NCI-H146 (cell line): ENCODE measurements around the gene KDM2A.
"Not testable (repeated sequence)": the region's sequence is repeated elsewhere in the genome, so short reads cannot be mapped to it uniquely, and the experiment has no call there.

Experiments
- DNase-seq: peaks from one replicate; lab custom pipeline; 2025; lab: John Stamatoyannopoulos, UW

Gene KDM2A

DNA sequence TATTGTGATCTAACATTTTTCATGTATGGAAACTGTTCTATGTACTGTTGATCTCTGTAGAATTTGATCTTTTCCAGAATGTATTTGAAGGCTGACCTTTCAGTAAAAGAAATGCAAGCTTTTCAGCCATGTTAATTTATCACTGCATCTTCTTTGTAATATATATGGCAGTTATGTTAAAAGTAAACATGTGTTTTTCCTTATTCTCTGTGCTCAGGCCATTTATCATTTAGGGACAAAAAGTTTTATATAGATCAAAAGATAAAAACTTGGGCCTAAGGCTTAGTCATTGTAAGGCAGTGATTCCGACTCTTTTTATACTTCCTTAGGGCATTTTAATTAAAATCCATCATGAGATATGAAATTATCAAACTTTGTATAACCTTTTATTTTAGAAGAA is 48.7 kb downstream of the KDM2A start:
- DNase-seq = no peak

DNA sequence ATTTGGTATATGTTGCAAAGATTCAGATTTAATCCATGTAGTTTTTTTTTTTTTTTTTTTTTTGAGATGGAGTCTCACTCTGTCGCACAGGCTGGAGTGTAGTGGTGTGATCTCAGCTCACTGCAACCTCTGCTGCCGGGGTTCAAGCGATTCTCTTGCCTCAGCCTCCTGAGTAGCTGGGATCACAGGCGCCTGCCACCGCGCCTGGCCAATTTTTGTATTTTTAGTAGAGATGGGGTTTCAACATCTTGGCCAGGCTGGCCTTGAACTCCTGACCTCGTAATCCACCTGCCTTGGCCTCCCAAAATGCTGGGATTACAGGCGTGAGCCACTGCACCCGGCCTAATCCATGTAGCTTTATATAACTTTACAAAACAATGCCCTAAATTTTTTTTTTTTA is 49.8 kb downstream of the KDM2A start:
- not testable (repeated sequence) for DNase-seq

DNA sequence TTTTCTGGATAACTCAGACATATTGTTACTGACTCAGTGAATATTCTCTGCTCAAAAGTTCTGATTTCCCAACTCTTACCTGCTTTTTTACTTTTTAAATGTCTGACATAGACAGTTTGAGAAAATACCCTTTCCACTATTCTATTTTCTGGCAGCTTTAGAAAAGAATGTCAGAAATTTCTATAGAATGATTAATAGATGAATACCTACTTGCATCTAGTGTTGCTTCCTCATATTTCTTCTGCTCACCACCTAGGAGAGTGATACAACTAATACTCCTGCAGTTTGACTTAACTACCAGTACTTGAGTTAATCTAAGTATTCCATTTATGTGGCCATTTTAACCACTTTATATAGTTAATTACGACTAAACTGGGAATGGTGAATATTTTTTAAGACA is 55.2 kb downstream of the KDM2A start:
- no peak for DNase-seq

DNA sequence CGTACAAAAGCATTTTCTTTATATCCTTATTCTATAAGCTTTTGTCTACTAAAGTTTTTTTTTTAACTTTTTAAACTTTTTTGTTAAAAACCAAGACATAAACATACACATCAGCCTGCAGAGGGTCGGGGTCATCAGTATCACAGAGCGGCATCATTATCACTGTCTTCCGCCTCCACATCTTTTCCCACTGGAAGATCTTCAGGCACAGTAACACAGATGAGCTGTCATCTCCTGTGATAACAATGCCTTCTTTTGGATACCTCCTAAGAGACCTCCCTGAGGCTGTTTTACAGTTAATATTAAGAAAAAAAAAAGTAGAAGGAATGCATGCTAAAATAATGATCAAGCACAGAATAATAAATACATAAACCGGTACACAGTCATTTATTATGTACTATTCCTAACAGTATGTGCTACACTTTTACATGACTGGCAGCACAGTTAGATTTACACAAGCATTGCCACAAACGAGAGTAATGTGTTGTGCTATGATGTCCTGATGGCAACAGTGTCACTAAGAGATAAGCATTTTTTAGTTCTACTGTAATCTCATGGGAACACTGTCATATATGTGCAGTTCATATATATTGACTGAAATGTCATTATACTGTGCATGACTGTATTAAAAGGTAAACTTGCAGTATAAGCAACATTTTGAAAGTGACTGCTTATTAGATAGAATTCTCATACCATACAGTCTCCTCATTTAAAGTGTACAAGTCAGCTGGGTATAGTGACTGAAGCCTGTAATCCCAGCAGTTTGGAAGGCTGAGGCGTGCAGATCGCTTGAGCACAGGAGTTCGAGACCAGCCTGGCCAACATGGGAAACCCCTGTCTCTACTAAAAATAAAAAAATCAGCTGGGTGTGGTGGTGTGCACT is 58.6 kb downstream of the KDM2A start:
- no peak for DNase-seq

DNA sequence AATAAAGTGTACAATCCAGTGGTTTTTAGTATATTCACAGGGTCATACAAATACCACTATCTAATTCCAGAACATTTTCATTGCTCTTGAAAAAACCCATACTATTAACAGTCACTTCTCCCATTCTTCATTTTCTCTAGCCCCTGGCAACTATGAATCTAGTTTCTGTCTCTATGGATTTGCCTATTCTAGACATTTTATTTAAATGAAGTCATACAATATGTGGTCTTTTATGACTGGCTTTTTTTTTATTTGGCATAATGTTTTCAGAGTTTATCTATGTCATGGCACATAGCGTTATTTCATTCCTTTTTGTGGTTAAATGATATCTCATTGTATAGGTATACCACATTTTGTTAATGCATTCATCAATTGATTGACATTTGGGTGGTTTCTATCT is 59.4 kb downstream of the KDM2A start:
- DNase-seq = no peak

DNA sequence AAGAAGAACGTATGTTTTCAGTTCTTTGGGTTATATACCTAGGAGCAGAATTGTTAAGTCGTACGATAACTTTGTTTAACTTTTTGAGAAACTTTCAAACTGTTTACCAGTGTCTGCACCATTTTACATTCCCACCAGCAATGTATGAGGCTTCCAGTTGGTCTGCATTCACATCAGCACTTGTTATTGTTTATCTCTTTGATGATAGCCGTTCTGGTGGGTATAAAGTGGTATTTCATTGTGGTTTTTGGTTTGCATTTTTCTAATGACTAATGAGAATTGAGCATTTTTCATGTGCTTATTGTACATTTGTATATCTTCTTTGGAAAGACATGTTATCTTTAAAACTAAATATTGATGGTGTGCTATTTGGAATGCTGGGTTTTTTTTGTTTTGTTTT is 59.8 kb downstream of the KDM2A start:
- DNase-seq = no peak

DNA sequence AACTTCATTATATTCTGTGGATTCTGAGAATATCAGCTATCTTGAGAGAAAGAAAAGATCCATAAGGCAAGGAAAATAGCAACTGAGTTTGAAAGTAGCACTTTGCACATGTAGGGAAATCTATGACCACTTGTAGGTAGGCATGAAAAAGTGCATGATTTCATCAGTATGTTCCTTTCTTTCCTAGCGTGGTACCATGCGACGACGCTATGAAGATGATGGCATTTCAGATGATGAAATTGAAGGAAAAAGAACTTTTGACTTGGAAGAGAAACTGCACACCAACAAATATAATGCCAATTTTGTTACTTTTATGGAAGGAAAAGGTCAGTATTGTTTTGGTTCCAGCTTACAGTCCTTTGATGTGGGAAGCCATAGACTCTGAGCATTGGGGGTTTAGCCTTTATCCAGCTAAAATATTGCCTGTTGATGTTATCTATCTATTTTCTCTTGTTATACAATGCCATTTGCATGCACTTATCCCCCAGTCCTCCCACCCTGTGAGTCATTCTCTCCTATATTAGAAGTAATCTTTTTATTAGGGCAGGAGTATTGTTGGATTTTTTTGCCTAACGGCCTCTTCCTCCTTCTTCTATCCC is 60.9 kb downstream of the KDM2A start:
- DNase-seq = no peak

DNA sequence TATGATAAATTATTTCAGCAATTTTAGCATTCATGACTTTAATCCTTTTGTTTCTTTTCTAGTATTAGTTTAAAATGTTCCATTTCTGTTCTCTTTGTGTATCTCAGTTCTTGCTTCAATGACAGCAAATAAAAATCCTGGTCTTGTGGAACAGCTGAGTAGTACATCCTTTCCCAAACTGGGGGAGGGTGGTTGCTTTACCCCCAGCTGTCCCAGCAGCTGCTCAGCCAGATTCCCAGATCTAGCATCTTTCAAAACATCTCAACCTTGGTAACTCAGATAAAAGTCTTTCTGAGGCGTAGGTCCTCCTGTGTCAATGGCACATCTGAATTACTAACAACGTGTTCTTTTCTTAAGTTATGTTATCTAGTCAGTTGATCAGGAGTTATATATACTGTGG is 75.0 kb downstream of the KDM2A start:
- no peak for DNase-seq

DNA sequence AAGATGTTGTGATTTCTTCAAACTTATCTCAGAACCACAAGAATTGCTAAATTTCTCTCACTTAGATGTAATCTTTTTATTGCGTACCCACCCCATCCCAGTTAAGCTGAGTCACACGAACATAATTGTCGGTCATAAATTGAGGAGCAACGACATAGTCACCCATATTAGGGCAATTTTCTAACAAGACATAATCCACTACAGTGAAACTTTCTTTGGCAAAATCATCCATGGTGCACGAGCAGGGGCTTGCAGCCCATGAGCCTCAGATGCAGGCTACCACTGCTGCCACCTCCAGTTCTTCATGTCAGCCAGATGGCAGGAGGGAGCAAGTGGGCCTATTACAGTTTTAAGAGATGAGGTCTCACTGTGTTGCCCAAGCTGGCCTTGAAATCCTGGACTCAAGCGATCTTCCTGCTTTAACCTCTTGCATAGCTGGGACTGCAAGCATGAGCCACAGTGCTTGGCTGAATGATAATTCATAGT is 77.0 kb downstream of the KDM2A start:
- no peak for DNase-seq

DNA sequence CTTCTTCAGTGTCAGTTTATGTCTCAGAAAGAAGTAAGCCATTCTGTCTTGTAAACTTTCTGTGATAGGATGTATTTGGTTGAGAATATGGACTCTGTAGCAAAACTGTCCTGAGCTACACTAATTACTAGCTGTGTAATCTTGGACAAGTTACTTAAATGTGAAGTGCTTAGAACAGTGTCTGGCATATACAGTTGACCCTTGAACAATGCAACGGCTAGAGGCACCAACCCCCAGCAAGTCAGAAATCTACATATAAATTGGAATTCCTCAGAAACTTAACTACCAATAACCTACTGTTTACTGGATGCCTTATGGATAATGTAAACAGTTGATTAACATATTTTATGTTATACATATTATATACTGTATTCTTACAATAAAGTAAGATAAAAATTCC is 78.5 kb downstream of the KDM2A start:
- no peak for DNase-seq

DNA sequence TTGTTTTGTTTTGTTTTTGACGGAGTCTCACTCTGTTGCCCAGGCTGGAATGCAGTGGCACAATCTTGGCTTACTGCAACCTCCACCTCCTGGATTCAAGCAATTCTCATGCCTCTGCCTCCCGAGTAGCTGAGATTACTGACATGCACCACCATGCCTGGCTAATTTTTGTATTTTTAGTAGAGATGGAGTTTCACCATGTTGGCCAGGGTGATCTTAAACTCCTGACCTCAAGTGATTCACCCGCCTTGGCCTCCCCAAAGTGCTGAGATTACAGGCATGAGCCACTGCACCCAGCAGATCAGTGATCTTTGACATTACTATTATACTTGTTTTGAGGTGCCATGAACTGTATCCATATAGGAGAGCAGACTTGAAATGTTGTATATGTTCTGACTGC is 79.7 kb downstream of the KDM2A start:
- not testable (repeated sequence) for DNase-seq

DNA sequence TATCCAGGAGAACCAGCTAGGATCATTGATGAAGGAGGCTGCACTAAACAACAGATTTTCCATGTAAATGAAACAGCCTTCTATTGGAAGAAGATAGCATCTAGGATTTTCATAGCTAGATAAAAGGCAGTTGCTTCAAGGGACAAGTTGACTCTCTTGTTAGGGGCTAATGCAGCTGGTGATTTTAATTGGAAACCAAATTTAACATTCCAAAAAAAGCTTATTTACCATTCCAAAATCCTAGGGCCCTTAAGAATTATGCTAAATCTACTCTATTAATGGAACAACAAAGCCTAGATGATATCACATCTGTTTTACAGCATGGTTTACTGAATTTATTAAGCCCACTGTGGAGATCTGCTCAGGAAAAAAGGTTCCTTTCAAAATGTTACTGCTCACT is 80.7 kb downstream of the KDM2A start:
- DNase-seq = no peak

DNA sequence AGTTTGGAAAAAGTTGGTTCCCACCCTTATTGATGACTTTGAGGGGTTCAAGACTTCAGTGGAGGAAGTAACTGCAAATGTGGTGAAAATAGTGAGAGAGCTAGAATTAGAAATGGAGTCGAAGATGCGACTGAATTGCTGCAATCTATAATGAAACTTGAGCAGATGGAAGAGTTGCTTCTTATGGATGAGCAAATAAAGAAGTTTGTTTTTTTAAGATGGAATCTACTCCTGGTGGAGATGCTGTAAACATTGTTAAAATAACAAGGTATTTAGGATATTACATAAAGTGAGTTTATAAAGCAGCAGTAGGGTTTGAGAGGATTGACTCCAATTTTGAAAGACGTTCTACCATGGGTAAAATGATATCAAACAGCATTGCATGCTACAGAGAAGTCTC is 83.0 kb downstream of the KDM2A start:
- DNase-seq = no peak

DNA sequence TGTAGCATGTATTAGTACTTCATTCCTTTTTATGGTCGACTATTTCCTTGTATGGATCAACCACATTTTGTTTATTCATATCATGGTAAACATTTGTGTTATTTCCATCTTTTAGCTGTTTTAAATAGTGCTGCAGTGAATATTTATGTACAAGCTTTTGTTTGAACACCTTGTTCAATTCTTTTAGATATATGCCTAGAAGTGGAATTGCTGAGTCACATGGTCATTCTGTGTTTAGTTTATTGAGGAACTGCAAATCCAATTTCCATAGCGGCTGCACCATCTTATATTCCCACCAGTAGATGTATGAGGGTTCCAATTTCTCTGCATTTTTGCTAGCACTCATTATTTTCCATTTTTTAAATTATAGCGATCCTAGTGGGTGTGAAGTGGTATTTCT is 85.8 kb downstream of the KDM2A start:
- DNase-seq = no peak

DNA sequence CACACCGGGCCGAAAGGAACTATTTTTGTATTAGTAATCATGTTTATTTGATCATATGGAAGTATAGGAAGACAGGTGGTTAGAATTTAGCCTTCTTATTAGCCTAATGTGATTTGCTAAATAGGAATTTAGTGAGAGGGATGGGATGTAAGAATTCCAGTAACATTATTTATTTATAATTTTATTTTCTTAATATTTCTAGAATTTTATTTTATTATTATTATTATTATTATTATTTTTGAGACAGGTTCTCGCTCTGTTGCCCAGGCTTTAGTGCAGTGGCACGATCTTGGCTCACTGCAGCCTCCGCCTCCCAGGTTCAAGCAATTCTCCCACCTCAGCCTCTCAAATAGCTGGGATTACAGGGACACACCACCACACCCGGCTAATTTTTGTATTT is 90.2 kb downstream of the KDM2A start:
- not testable (repeated sequence) for DNase-seq

DNA sequence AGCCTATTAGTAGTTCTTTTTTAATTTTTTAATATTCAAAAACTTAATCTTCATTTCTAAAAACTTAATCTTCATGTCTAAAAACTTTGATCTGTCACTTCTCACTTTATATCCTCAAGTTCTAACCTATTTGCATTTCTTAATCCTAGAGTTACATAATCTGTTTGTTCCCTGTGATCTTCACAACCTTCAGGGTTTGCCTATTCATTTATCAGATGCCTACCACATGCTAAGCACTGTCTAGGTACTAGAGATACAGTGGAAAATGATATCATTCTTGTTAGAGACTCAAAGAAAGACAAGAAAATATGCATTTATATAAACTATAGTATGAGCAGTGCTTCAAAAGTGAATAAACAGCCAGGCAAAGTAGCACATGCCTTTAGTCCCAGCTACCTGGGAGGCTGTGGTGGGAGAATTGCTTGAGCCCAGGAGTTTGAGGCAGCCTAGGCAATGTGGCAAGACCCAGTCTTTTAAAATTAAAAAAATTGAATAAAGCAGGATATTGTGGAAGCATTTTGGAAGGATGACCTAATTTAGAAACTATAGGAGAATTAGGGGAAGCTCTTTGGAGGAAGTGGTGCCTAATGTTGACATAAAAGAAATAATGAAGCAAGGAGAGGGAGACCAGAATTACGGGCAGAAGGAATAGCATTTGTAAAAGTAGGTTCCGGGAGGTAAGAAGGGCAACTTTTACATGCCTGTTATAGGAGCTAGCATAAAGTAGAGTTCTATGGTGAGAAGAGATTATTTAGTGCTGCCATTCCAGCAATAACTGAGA is 92.8 kb downstream of the KDM2A start:
- DNase-seq = no peak

DNA sequence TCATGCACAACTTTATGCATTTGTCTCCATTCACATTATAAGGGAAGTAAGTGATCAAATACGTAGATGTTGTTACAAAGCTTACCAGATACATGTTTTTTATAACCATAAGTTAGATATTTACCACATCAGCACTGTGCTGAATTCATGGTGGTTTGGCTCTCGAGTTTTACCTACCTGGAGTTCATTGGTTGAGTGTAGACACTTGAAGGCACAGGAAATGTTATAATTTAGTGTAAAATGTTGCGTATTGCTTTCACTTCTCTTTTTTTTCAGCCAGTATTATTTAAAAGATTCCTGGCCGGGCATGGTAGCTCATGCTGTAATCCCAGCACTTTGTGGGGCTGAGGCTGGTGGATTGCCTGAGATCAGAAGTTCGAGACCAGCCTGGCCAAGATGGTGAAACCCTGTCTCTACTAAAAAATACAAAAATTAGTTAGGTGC is 94.1 kb downstream of the KDM2A start:
- DNase-seq = no peak

DNA sequence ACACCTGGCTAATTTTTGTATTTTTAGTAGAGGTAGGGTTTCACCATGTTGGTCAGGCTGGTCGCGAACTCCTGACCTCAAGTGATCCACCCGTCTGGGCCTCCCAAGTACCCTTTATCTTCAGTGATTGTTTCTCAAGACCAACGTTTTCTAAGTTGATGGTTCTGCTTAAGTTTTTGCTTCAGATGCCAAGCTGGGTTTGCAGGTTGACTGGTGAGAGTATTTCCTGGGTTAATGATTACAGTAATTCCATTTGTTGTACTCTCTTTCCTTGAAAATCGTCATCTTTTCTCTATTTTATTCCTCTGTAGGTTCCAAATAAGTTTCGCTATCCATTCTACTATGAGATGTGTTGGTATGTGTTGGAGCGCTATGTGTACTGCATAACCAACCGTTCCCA is 108.7 kb downstream of the KDM2A start:
- DNase-seq = no peak

DNA sequence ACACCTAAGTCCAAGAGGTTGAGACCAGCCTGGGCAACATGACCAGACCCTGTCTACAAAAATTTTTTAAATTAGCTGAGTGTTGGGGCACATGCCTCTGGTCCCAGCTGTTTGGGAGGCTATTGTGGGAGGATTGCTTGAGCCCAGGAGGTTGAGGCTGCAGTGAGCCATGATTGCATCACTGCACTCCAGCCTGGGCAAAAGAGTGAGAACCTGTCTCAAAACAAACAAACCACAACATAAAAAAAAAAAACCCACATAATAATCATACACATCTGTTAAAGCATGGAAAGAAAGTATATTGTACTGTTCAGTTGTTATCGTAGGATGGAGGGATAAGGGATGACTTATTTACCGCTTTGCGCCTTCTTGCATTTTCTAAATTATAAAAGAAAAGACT is 111.3 kb downstream of the KDM2A start:
- no peak for DNase-seq

DNA sequence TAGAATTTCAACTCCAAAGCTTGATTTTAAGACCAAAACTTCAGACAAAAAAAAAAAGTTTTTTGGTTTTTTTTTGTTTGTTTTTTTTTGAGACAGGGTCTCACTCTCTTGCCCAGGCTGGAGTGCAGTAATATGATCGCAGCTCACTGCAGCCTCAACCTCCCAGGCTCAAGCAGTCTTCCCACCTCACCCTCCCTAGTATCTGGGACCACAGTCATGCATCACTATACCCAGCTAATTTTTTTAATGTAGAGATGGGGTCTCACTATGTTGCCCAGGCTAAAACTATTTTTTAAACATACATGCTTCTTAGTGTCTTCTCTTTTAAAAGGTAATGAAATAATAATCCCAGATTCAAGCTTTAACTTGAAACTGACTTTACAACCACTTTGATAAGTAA is 111.8 kb downstream of the KDM2A start:
- no peak for DNase-seq

DNA sequence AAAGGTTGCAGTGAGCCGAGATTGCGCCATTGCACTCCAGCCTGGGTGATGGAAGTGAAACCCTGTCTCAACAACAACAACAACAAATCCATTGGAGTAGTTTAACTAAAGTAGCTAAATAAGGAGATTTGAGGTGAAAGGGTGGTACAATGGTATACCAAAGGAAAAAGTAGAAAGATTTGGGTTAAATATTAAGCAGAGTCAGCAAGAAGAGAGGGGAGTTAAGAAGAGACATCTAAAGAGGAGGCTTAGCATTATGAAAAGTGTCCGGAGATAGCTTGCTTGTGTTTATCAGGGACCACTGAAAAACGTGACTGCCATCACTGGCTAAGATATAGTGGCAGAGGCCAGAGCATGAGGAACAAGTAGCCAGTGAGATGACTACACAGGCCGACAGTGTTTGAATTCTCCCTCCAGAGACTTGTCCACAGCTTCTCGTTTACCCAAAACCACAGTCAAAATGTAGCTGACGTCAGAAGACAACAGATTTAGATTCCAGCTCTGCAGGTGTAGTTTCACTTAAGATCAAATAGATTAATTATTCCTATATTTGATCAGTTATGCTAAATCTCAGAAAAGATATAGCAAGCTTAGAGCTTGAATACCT is 114.6 kb downstream of the KDM2A start:
- DNase-seq = no peak

DNA sequence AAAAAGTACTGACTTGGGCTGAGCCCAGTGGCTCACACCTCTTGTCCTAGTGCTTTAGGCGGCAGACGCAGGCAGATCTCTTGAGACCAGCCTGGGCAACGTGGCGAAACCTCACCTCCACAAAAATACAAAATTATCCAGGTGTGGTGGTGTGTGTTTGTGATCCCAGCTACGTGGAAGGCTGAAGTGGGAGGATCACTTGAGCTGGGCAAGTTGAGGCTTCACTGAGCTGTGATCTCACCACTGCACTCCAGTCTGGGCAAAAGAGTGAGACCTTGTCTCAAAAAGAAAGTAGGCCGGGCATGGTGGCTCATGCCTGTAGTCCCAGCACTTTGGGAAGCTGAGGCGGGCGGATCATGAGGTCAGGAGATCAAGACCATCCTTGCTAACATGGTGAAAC is 115.5 kb downstream of the KDM2A start:
- not testable (repeated sequence) for DNase-seq
